Measurements from ENCODE around the gene TBPL2.

- TF ChIP-seq CTCF (IDR thresholded peaks at IDR 0.05 in 4 of 5, conservative IDR thresholded peaks at IDR 0.05 in 1 of 5): no peak
- no peak for TF ChIP-seq POLR2A (IDR thresholded peaks at IDR 0.05)
Measured at GRCh38 chr14:55382483-55382882, 57.9 kb downstream of the TBPL2 start.
